H4 (cell line): ENCODE data around the gene WNT2B. TPM values are rescaled to one million over a fixed set of nuclear protein-coding genes. Genes with fewer than 3 reads are reported as not detected.

ENCODE experiments used
- DNase-seq: peaks from one replicate; pipeline ENCODE4 v3.0.0-alpha.2; 2015; ENCODE audit warnings: low spot score
- total RNA-seq: library from RNA; depleted of rRNA; stranded (reverse); fragments of >200 nt; shearing (Covaris generic); gene quantifications from 2 replicates; pipeline ENCODE4 v1.2.3, GENCODE V29; 2014; rRNA removed

Gene WNT2B
- total RNA-seq, 1 experiment from 2014 or later = 0.37 TPM

DNA sequence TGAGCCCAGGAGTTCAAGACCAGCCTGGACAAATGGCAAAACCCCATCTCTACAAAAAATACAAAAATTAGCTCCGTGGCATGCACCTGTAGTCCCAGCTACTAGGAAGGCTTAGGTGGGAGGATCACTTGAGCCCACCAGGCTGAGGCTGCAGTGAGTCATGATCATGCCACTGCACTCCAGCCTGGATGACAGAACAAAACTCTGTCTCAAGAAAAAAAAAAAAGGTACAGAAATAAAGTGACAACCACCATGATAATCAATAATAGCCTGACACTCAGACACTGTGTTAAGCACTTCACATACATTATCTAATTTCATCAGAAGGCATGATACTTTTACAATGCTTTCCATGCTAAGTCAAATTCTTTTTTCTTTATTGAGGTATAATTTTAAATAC lies 57.0 kb downstream of the WNT2B start:
- no peak for DNase-seq

DNA sequence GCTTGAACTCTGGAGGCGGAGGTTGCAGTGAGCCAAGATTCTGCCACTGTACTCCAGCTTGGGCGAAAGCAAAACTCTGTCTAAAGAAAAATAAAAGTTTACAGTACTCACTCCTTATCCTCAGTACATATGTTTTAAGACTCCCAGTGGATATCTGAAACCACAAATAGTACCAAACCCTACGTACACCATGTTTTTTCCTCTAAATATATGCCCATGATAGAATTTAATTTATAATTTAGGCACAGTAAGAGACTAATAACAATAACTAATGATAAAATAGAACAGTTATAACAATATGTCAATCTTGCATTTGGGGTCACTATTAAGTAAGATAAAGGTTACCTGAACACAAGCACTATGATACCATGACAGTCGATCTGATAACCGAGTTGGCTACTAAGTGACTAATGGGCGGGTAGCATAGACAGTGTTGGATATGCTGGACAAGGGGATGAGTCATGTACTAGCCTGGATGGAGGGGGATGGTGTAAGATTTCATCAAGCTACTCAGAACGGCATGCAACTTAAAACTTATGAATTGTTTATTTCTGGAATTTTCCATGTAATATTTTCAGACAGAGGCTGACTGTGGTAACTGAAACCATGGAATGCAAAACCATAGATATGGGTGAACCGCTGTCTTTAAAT lies 66.5 kb downstream of the WNT2B start:
- peak; percentile 79 for DNase-seq

DNA sequence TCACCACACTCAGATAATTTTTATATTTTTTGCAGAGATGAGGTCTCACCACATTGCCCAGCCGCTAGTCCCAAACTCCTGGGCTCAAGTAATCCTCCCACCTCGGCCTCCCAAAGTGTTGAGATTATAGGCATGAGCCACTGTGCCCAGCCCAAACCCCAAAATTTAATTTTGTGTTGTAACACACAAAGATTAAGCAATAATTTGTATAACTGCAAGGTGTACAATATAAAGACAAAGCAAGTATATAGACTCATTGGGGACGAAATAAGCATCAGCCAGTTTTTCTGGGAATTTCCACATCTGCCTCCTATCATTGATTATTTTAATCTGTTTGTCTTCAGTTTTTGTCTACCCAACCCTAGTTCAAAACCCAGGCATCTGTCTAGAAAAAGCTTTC lies 67.5 kb downstream of the WNT2B start:
- no peak for DNase-seq

Other genes starting within 250 kb of the WNT2B start
- gene CTTNBP2NL, start 112.8 kb upstream of the WNT2B start, total RNA-seq = 5.0 and 8.3 TPM in 2 replicates
- gene ST7L, start 110.2 kb downstream of the WNT2B start, total RNA-seq = 13.7 and 16.0 TPM in 2 replicates
- gene CAPZA1, start 110.9 kb downstream of the WNT2B start, total RNA-seq = 97.8 and 101 TPM in 2 replicates
- 31.9 and 42.8 TPM in 2 replicates for gene MOV10, start 165.7 kb downstream of the WNT2B start, total RNA-seq
- gene RHOC, start 198.2 kb downstream of the WNT2B start, total RNA-seq = 218 and 228 TPM in 2 replicates
- gene PPM1J, start 206.4 kb downstream of the WNT2B start, total RNA-seq = 0.10 and 0.45 TPM in 2 replicates